ENCODE results near the gene C19orf47.
"Not testable (repeated sequence)": the region's sequence is repeated elsewhere in the genome, so short reads cannot be mapped to it uniquely, and the experiment has no call there.

Gene C19orf47

DNA sequence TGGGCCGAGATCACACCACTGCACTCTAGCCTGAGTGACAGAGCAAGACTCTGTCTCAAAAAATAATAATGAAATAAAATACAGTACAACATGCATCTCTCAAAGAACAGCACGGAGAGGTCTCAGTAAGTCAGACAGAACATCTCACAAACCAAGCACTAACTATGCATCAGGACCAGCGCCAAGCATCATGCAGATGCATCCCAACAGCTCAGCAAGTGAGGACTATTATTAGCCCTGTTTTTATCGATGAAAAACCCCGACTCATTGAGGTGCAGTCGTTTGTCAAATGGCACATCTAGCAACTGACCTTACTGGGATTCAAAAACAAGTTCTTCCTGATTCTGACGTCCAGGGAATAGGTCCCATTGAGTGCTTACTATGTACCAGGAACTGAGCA, 3.8 kb downstream of the C19orf47 start:
- no peak for DNase-seq

DNA sequence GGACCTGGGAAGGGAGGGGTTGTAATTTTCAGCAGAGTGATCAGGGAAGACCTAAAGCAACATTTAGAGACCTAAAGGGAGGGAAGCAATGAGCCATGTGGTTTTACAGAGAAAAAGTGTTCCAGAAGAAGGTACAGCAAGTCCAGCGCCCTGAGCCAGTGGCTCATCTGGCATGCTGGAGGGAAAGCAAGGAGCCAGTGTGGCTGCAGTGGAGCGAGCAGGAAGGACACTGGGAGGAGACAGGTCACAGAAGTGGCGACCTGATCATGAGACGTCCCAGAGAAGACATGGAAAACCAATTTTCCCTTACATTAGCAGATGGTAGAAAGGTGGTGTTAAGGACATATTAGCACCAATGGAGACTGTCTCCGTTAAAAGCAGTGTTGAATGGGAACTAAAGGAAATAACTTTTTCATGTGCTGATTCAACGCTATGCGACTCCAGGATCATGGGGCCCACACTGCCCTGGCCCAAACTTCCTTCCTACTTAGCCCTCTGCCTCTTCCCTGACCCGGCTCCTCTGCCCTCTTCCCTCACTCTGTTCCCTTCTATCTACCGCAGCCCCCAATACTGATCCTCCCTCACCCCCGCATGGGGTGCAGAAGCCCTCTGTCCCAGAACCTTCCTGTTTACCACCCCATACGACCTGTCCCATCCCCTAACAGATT, 5.4 kb downstream of the C19orf47 start:
- no peak for DNase-seq

DNA sequence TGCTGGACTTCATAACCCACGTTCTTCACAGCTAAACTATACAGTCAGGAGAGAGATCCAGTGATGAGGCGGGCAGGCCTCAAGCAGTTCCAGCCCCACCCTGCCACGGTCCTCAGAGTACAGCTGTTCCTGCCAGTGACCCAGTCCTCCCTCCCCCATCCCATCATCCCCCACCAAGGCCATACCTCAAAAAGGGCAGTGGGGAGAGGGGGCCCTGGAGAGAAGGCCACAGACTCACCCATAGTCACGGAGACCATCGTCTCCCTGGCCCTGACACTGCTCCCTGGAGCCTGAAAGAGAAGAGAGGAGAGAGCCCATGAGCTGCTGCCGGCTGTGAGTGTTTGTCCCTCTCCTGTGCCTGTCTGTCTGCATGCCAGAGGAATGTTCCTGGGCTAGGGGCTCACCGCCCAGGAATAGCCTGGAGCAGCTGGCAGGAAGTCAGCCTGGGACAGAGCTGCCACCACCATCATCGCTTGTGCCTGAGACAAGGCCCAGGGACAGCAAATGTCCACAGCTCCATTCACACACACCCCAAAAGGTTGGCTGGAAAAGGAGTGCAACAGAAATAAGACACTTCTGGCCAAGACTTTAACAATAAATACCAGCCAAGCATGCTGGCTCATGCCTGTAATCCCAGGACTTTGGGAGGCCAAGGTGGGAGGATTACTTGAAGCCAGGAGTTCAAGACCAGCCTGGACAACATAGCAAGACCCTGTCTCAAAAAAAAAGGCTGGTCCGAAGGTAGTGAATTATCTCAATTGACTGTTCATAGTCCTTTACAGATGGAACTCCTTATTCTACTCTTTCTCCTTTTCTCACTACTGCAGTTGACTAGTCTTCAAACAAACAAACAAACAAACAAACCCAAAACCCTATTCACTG, 6.4 kb downstream of the C19orf47 start:
- no peak for DNase-seq

DNA sequence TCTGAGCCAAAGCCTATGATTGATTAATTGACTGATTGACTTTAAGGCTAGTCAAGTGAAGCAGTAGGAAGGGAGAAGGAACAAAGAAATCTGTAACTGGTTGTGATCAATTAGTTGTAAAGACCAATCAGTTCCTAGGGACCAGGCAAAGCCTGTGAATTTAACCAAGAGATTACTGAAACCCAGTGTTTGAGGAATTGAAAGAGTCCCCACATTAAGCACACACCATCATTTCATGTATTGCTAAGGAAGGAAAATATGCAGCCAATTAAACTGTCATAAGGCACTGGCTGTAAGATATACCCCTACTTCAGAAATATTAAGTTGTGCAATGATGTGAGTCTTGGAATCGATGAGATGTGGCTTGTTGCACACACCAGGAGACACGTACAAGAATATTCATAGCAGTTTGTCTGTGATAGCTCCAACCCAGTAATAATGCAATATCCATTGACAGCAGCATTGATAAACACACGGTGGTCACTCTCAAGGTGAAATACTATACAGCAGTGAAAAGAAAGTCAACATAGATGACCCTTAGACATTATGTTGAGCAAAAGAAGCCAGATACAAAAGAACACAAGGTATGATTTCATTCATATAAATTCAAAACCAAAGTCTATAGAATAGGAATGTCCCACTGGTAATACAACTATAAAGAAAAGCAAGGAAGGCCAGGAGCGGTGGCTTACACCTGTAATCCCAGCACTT, 9.0 kb downstream of the C19orf47 start:
- no peak for DNase-seq

DNA sequence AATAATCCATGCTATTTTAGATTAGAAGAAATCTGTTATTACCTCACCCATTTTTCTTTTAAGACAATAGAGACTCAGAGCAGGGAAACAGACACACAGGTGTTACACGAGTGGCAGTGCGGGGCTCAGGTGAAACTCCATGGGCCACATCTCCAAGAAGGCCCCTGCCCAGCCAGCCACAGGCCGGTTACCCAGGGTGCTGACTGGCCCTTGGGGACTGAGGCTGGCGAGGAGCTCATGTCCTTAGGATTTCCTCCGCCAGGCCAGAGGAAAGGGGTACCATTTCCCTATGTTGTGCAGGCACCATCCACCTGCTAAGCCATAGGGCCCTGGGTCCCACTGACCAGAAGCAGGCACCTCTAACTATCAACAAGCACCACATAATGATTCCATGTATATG, 10.6 kb downstream of the C19orf47 start:
- DNase-seq, result no peak

GRCh38 chr19:40337107-40337506, 11.1 kb downstream of the C19orf47 start:
- no peak for DNase-seq

DNA sequence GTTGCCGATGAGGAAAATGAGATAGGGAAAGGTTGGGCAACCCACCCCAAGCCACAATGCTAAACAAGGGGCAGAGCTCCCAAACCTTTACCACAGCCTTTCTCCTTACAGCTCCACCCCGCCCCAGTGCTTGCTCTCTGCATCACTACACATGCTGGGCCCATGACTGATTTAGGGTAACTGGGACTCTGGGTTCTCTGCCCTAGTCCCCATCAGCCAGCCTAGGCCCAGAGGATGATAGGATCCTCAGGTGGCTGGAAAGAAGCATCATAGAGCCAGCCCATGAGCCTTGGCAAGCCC, 11.6 kb downstream of the C19orf47 start:
- no peak for DNase-seq

DNA sequence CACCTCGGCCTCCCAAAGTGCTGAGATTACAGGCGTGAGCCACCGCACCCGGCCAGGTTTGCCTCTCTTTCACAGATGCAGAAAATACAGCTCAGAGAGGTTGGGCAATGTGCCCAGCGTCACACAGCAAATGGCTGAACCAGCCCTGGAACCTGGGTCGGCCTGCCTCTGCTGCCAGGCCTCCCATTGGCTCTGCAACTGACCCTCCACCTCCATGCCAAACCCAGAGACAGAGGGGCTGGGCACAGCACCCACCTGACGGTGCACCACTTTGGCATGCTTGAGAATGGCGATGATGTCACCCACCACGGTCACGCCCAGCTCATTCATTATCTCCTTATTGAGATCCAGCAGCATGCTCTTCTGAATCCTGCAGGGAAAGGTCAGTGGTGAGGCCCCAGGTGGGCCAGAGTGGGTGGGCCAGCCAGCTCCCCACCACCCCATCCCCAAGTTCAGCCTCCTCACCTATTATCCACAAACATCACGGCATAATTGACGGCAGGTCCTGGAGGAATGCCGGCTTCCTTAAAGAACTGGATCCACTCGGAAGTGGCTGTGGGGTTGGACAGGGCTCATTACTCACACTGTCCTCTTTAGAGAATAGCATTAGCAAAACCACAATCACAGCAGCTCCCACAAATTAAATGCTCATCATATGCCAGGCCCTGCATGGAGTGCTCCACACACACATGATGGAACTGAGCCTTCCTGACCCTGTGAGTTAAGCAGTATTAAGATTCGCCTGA, 12.2 kb downstream of the C19orf47 start:
- DNase-seq, result no peak

GRCh38 chr19:40335101-40335500, 13.1 kb downstream of the C19orf47 start:
- no peak for DNase-seq

DNA sequence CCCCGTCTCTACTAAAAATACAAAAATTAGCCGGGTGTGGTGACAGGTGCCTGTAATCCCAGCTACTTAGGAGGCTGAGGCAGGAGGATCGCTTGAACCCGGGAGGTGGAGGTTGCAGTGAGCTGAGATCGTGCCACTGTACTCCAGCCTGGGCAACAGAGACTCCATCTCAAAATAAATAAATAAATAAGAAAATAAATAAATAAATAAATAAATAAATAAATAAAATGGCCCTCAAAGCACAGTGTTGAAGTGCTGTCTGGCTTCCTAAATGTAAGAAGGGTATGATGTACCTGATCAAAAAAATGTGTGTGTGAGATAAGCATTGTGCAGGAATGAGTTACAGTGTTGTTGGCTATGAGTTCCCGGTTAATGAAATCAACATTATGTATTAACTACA, 15.1 kb downstream of the C19orf47 start:
- not testable (repeated sequence) for DNase-seq

GRCh38 chr19:40332669-40333068, 15.5 kb downstream of the C19orf47 start:
- DNase-seq, result no peak

GRCh38 chr19:40331052-40331451, 17.1 kb downstream of the C19orf47 start:
- DNase-seq, result no peak

- no peak for DNase-seq
These were observed 22.0 kb downstream of the C19orf47 start for GRCh38 chr19:40326201-40326600.

- DNase-seq, result no peak
These were observed 24.5 kb downstream of the C19orf47 start for GRCh38 chr19:40323705-40324104.

GRCh38 chr19:40322951-40323615, 25.1 kb downstream of the C19orf47 start:
- no peak for DNase-seq

GRCh38 chr19:40322271-40322610, 26.0 kb downstream of the C19orf47 start:
- DNase-seq, result no peak

DNA sequence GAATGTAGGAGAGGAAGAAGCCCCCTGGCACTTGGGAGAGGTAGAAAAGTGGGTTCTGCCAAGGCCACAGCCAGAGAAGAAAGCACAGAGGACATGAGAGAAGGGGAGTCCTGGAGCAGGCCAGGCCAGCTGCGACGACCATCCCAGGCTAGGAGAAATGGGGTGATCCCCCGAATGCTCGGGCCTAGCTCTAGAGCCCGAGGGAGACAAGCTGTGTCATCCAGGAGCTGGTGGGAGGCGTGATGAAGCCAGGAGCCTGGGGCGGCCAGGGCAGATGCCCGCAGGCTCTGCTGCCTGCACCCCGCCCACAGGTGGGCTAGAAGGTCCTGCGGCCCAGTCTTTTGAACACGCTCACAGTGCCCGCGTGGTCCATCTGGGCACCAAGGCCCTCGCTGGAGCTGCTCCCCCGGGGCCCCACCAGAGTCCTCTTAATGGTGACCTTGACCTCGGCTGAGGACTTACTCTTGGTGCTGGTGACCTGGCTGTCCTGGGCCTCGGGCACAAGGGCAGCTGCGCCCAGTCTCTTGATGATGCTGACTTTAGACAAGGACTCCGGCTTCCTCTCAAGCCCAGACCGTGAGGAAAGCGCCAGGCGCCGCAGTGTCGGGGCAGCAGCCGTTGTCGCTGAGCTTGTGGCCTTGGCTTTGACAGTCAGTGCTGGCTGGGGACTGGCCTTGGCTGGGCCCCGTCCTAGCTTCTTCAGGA, 26.5 kb downstream of the C19orf47 start:
- DNase-seq, result no peak

DNA sequence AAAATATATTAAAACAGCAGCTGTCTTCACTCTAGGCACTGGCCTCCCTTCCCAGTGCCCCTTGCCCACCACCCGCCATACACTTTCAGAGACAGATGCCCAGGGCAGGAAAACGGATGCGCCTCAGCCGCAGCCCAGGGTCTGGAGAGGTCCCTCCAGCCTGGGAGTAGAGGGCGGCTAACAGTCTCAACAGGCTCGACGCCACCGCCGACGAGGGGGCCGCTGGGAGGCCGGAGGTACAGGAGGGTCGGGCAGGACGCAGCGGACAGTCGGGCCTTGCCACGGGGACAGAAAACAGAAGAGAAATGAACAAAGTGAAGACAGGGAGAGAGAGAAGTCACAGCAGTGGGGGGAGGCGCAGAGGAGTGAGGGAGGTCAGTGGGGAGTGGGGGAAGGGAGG, 27.1 kb downstream of the C19orf47 start:
- DNase-seq, result no peak

DNA sequence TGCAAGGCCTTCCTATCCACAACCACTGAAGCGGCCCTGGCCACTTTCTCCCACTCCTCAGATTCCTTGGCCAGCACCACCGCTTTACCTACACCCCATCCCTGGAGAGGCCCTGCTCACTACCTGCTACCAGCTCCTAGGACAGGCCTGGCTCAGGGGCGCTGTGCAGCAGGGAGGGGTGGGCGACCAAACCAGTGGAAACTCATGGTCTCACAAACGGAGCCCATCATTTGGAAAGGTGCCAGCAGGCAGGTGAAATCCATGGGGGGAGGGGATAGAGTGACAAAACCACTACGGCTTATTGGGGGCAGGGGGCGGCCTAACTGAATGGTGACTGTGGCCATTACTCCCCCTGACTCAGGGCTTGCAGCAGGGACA, 27.6 kb downstream of the C19orf47 start:
- no peak for DNase-seq

- no peak for DNase-seq
These were observed 30.9 kb downstream of the C19orf47 start for GRCh38 chr19:40317338-40317737.

GRCh38 chr19:40315812-40316470, 32.3 kb downstream of the C19orf47 start:
- DNase-seq, result no peak

GRCh38 chr19:40314656-40315055, 33.5 kb downstream of the C19orf47 start:
- no peak for DNase-seq

All from DMS 273 treated with DMSO at 0.1 percent for 48 hours (cell line).